AG09309 (cell line): ENCODE data around the gene PRKACA.

Experiments used
- DNase-seq: peaks from one replicate; pipeline ENCODE4 v3.0.0-alpha.2; 2010; ENCODE audit warnings: low read depth
- H3K4me3 ChIP-seq: 2 replicates; pipeline ENCODE4 v1.5.1; 2011; ENCODE audit warnings: mild to moderate bottlenecking, low read depth, low read length, moderate library complexity; ENCODE audit not compliant: control insufficient read depth
- CTCF ChIP-seq: IDR thresholded peaks from 2 replicates; pipeline ENCODE4 v1.5.1; 2011; ENCODE audit warnings: mild to moderate bottlenecking, low read depth, low read length, inconsistent platforms; ENCODE audit not compliant: insufficient read depth, control insufficient read depth; ENCODE audit errors: missing control alignments

PRKACA gene

GRCh38 chr19:14081797-14082674 lies 35.5 kb downstream of the PRKACA start:
- peak overlapping the region; percentile 80 for H3K4me3 ChIP-seq
- no peak for TF ChIP-seq CTCF
- DNase-seq: no peak

- DNase-seq: peak; percentile 98
- H3K4me3 ChIP-seq: peak overlapping the region; percentile 80
- no peak for TF ChIP-seq CTCF
These were observed 36.4 kb downstream of the PRKACA start for GRCh38 chr19:14080887-14081796.

- no peak overlapping the region for H3K4me3 ChIP-seq
- TF ChIP-seq CTCF: no peak
- DNase-seq: no peak
These were observed 39.2 kb downstream of the PRKACA start for GRCh38 chr19:14078411-14078810.

- TF ChIP-seq CTCF: no peak
- H3K4me3 ChIP-seq: peak overlapping the region; percentile 74
- DNase-seq: no peak
These were observed 43.4 kb downstream of the PRKACA start for GRCh38 chr19:14073925-14074838.

GRCh38 chr19:14073261-14073924 lies 44.2 kb downstream of the PRKACA start:
- H3K4me3 ChIP-seq: peak overlapping the region; percentile 74
- DNase-seq: peak; percentile 31
- TF ChIP-seq CTCF: peak; percentile 30
